Measurements from ENCODE around the gene ORC3. TPM values are rescaled to one million over a fixed set of nuclear protein-coding genes. Genes with fewer than 3 reads are reported as not detected.

ORC3 gene
- total and polyA plus RNA-seq, 10 of the 15 experiments (the other 5 are each of a cell fraction or from before 2014, with no cell fraction given) = 27.2 to 76.3 (median 54.6) TPM

DNA sequence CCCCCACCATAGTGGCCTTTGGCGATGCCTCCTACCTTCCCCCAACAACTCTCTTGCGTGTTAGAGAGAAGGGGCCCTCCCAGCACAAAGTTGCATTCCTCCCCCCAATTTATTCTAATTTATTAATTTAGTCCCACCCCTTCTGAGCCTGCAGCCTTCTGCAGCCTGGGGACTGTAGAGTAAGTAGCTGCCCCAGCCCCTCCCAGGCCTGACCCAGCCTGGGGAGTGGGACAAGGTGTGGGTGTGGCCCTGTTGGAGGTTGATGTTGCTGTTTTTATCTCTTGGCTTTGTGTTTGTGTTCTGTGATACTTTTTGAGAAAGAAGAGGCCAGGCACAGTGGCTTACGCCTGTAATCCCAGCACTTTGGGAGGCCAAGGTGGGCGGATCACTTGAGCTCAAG lies 49.4 kb downstream of the ORC3 start:
- Histone ChIP-seq H2AFZ (ENCODE audit: control insufficient read depth, low read depth, low read length) (no peak overlapping the region), H3K9ac (ENCODE audit: control insufficient read depth, insufficient read depth, low read length) (no peak overlapping the region), H3K4me2 (ENCODE audit: control insufficient read depth, insufficient read depth) (no peak overlapping the region), H3K9me3 (replicated peaks; ENCODE audit: control insufficient read depth, insufficient read depth, low read length) (no peaks in the 10 kb centered on the region), H3K4me1 (ENCODE audit: control insufficient read depth, insufficient read depth, low read length) (no peaks in the 10 kb centered on the region), H3K27me3 (replicated peaks in 1 of 2; ENCODE audit: control insufficient read depth in 2 of 2, insufficient read depth in 2 of 2, low read length in 1 of 2) (no peaks in the 10 kb centered on the region), H3K36me3 (ENCODE audit: control insufficient read depth in 2 of 2, insufficient read depth in 2 of 2, low read length in 1 of 2) (peaks cover 0 to 20% of the 10 kb centered on the region in 2 experiments; a peak in 3 of 4 replicates), H4K20me1 (ENCODE audit: control insufficient read depth, insufficient read depth) (no peaks in the 10 kb centered on the region), H3K27ac (ENCODE audit: control insufficient read depth, insufficient read depth) (no peak overlapping the region), H3K79me2 (ENCODE audit: control insufficient read depth, insufficient read depth, low read length) (no peaks in the 10 kb centered on the region), H3K4me3 (no peak overlapping the region)
- intact Hi-C loops (cut with micrococcal nuclease; ENCODE audit: unreplicated experiment) (no loop called here), in situ Hi-C loops (cut with MboI) (no loop called here)
- SMC1A ChIA-PET (ENCODE audit: uncharacterized antibody, unreplicated experiment) = no interaction called here
- RAD21 ChIA-PET (ENCODE audit: unreplicated experiment) = interaction anchor here (0.6 to 1.7 kb wide), 4 partner anchors 11 to 1279 kb away, joined by 3 to 5 read pairs (median 5); no protein-coding TSS in a partner anchor
- CTCF ChIA-PET = no interaction called here
- BruUV-seq (replicated peaks) = no TSS peak
- POLR2A ChIA-PET = interaction anchor here (1.4 kb wide), 1 partner anchor 9 kb away, joined by 3 read pairs; no protein-coding TSS in a partner anchor
- DNase-seq (ENCODE audit: low read depth, low spot score) (no peak), FAIRE-seq (no peak), ATAC-seq (no peak)
- 97% methylated on average over 4 of the region's 4 CpGs for WGBS (ENCODE audit: insufficient coverage, insufficient replicate concordance, low lambda C conversion rate, missing lambda C conversion rate)
- TF ChIP-seq SREBF1 (IDR thresholded peaks at IDR 0.05; ENCODE audit: low read length) (no peak), NR2C2 (IDR thresholded peaks at IDR 0.05; ENCODE audit: borderline replicate concordance, control insufficient read depth, insufficient read length, low read depth) (no peak), DPF2 (IDR thresholded peaks at IDR 0.05) (no peak), EED (IDR thresholded peaks at IDR 0.05; ENCODE audit: low read depth) (no peak), KDM1A (IDR thresholded peaks at IDR 0.05; ENCODE audit: borderline replicate concordance) (no peak), MXI1 (IDR thresholded peaks at IDR 0.05; ENCODE audit: low read depth, low read length) (no peak), SREBF2 (IDR thresholded peaks at IDR 0.05; ENCODE audit: low read length) (no peak), MYB (IDR thresholded peaks at IDR 0.05; ENCODE audit: borderline replicate concordance, low read depth, low read length) (no peak), TARDBP (IDR thresholded peaks at IDR 0.05; ENCODE audit: borderline replicate concordance) (no peak), FOXK2 (IDR thresholded peaks at IDR 0.05) (no peak), BACH1 (IDR thresholded peaks at IDR 0.05; ENCODE audit: borderline replicate concordance) (no peak), HDAC2 (IDR thresholded peaks at IDR 0.05) (no peak), ATF7 (IDR thresholded peaks at IDR 0.05; ENCODE audit: low read depth) (no peak), BMI1 (IDR thresholded peaks at IDR 0.05; ENCODE audit: borderline replicate concordance) (no peak)
- TF ChIP-seq, protein P1, sequence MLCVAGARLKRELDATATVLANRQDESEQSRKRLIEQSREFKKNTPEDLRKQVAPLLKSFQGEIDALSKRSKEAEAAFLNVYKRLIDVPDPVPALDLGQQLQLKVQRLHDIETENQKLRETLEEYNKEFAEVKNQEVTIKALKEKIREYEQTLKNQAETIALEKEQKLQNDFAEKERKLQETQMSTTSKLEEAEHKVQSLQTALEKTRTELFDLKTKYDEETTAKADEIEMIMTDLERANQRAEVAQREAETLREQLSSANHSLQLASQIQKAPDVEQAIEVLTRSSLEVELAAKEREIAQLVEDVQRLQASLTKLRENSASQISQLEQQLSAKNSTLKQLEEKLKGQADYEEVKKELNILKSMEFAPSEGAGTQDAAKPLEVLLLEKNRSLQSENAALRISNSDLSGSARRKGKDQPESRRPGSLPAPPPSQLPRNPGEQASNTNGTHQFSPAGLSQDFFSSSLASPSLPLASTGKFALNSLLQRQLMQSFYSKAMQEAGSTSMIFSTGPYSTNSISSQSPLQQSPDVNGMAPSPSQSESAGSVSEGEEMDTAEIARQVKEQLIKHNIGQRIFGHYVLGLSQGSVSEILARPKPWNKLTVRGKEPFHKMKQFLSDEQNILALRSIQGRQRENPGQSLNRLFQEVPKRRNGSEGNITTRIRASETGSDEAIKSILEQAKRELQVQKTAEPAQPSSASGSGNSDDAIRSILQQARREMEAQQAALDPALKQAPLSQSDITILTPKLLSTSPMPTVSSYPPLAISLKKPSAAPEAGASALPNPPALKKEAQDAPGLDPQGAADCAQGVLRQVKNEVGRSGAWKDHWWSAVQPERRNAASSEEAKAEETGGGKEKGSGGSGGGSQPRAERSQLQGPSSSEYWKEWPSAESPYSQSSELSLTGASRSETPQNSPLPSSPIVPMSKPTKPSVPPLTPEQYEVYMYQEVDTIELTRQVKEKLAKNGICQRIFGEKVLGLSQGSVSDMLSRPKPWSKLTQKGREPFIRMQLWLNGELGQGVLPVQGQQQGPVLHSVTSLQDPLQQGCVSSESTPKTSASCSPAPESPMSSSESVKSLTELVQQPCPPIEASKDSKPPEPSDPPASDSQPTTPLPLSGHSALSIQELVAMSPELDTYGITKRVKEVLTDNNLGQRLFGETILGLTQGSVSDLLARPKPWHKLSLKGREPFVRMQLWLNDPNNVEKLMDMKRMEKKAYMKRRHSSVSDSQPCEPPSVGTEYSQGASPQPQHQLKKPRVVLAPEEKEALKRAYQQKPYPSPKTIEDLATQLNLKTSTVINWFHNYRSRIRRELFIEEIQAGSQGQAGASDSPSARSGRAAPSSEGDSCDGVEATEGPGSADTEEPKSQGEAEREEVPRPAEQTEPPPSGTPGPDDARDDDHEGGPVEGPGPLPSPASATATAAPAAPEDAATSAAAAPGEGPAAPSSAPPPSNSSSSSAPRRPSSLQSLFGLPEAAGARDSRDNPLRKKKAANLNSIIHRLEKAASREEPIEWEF (IDR thresholded peaks at IDR 0.05; ENCODE audit: insufficient replicate concordance, low read depth, low read length) = no peak
- TF ChIP-seq, protein P2, sequence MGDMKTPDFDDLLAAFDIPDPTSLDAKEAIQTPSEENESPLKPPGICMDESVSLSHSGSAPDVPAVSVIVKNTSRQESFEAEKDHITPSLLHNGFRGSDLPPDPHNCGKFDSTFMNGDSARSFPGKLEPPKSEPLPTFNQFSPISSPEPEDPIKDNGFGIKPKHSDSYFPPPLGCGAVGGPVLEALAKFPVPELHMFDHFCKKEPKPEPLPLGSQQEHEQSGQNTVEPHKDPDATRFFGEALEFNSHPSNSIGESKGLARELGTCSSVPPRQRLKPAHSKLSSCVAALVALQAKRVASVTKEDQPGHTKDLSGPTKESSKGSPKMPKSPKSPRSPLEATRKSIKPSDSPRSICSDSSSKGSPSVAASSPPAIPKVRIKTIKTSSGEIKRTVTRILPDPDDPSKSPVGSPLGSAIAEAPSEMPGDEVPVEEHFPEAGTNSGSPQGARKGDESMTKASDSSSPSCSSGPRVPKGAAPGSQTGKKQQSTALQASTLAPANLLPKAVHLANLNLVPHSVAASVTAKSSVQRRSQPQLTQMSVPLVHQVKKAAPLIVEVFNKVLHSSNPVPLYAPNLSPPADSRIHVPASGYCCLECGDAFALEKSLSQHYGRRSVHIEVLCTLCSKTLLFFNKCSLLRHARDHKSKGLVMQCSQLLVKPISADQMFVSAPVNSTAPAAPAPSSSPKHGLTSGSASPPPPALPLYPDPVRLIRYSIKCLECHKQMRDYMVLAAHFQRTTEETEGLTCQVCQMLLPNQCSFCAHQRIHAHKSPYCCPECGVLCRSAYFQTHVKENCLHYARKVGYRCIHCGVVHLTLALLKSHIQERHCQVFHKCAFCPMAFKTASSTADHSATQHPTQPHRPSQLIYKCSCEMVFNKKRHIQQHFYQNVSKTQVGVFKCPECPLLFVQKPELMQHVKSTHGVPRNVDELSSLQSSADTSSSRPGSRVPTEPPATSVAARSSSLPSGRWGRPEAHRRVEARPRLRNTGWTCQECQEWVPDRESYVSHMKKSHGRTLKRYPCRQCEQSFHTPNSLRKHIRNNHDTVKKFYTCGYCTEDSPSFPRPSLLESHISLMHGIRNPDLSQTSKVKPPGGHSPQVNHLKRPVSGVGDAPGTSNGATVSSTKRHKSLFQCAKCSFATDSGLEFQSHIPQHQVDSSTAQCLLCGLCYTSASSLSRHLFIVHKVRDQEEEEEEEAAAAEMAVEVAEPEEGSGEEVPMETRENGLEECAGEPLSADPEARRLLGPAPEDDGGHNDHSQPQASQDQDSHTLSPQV (IDR thresholded peaks at IDR 0.05) = no peak
- TF ChIP-seq, protein P3, sequence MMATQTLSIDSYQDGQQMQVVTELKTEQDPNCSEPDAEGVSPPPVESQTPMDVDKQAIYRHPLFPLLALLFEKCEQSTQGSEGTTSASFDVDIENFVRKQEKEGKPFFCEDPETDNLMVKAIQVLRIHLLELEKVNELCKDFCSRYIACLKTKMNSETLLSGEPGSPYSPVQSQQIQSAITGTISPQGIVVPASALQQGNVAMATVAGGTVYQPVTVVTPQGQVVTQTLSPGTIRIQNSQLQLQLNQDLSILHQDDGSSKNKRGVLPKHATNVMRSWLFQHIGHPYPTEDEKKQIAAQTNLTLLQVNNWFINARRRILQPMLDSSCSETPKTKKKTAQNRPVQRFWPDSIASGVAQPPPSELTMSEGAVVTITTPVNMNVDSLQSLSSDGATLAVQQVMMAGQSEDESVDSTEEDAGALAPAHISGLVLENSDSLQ (IDR thresholded peaks at IDR 0.05) = no peak
